RWPE1 (cell line): Measurements from ENCODE around the gene LRRC2.
"Not testable (repeated sequence)": the region's sequence is repeated elsewhere in the genome, so short reads cannot be mapped to it uniquely, and the experiment has no call there.

Experiments
- CTCF ChIA-PET: fragments of 350-600 bp; sonication (Branson Sonifier 250); formaldehyde crosslinking; extraction: SDS; loops from one replicate; lab custom pipeline; 2021; lab: Yijun Ruan, JAX
- POLR2A ChIA-PET: fragments of 400-600 bp; formaldehyde crosslinking; extraction: SDS; loops from one replicate; lab custom pipeline; 2020; ENCODE audit warnings: antibody characterized with exemption; ENCODE audit not compliant: low non-redundant PET; lab: Yijun Ruan, JAX
- DNase-seq: peaks from one replicate; pipeline ENCODE4 v3.0.0; 2012; ENCODE audit warnings: low spot score
- H3K27ac ChIP-seq: fragments of 450-650 bp; 2 replicates; pipeline ENCODE4 v1.5.1; 2017
- TF ChIP-seq, protein P1 (sequence below): fragments of 450-650 bp; conservative IDR thresholded peaks from 2 replicates; pipeline ENCODE4 v1.5.1; 2017; ENCODE audit warnings: low read depth, mild to moderate bottlenecking

LRRC2 gene

DNA sequence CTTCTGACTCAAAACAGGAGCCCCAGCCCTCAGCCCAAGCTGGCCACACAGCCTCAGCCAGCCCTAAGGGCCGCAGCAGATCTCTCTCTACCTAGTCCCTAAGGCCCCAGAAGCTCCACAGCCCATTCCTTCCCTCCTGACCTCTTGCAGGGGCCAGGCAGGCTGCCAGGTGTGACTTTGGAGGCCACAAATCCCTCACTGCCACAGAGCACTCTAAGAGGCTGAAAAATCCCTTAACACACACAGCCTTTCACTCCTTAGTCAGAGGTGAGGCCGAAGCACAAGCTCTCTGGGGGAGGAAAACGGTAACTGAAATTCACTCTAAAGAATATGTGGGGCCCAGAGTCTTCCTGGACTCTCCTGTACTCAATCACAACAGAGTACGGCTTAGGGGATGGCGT is 23.3 kb downstream of the LRRC2 start:
- no peak overlapping the region for H3K27ac ChIP-seq
- TF ChIP-seq, protein P1, sequence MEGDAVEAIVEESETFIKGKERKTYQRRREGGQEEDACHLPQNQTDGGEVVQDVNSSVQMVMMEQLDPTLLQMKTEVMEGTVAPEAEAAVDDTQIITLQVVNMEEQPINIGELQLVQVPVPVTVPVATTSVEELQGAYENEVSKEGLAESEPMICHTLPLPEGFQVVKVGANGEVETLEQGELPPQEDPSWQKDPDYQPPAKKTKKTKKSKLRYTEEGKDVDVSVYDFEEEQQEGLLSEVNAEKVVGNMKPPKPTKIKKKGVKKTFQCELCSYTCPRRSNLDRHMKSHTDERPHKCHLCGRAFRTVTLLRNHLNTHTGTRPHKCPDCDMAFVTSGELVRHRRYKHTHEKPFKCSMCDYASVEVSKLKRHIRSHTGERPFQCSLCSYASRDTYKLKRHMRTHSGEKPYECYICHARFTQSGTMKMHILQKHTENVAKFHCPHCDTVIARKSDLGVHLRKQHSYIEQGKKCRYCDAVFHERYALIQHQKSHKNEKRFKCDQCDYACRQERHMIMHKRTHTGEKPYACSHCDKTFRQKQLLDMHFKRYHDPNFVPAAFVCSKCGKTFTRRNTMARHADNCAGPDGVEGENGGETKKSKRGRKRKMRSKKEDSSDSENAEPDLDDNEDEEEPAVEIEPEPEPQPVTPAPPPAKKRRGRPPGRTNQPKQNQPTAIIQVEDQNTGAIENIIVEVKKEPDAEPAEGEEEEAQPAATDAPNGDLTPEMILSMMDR, result no peak
- CTCF ChIA-PET, result interaction anchor here (0.6 kb wide), 1 partner anchor 148 kb away, joined by 4 read pairs; no protein-coding TSS in a partner anchor
- no peak for DNase-seq
- POLR2A ChIA-PET, result no interaction called here

DNA sequence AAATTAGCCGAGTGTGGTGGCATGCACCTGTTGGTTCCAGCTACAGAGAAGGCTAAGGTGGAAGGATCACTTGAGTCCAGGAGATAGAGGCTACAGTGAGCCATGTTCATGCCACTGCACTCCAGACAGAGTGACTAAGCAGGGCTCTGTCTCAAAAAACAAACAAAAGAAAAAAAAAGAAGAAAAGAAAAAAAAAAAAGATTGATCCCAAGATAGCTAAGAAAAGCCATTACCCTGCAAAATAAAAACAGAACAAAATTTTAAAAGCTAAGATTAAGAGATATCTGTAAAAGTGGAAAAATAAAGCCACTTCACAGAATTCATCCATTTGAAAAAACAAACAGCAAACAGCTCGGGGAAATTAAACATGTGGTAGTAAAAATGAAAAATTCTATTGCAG is 23.8 kb downstream of the LRRC2 start:
- TF ChIP-seq, protein P1, result no peak
- ChIA-PET POLR2A (no interaction called here), CTCF (interaction anchor here (0.6 kb wide), 1 partner anchor 148 kb away, joined by 4 read pairs; no protein-coding TSS in a partner anchor)
- H3K27ac ChIP-seq, result no peak overlapping the region
- no peak for DNase-seq

DNA sequence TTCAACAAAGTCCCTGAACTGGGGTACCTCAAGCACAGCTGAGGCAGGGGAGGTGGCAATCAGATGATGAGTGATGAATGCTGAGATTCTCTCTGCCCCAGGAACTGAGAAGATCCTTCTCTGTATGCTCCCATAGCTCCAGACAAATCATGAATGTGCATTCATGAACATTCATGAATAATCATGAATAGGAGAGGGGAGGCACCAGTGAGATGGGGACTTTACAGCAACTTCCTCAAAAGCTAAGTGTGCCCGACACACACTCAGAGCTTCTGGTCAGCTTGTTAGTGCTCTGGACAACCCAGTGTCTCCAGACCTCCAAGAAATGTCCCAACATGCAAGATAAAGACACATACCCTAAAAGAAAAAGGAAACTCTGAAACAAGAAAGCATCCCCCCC is 24.3 kb downstream of the LRRC2 start:
- H3K27ac ChIP-seq, result no peak overlapping the region
- ChIA-PET CTCF (interaction anchor here (0.6 kb wide), 1 partner anchor 149 kb away, joined by 4 read pairs; no protein-coding TSS in a partner anchor), POLR2A (no interaction called here)
- no peak for DNase-seq
- TF ChIP-seq, protein P1, result no peak

DNA sequence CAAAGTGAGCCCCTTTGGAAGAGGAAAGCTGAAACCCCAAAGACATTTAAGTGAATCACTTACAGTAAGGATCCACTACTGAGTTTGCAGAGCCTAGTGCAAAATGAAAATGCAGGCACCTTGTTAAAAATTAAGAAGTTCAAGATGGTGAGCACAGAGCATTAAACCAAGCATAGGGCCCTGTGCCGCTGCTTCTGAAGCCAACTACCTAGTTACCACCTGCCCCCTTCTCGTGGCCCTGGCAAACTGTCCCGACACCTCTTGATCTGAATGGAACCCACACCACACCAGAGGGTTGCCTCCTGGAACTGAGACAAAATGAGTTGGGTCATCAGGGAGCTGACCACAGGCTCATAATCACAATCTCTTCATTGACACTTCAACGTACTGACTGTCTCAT is 25.6 kb downstream of the LRRC2 start:
- POLR2A ChIA-PET, result no interaction called here
- CTCF ChIA-PET, result interaction anchor here (0.6 kb wide), 1 partner anchor 364 kb away, joined by 4 read pairs; no protein-coding TSS in a partner anchor

DNA sequence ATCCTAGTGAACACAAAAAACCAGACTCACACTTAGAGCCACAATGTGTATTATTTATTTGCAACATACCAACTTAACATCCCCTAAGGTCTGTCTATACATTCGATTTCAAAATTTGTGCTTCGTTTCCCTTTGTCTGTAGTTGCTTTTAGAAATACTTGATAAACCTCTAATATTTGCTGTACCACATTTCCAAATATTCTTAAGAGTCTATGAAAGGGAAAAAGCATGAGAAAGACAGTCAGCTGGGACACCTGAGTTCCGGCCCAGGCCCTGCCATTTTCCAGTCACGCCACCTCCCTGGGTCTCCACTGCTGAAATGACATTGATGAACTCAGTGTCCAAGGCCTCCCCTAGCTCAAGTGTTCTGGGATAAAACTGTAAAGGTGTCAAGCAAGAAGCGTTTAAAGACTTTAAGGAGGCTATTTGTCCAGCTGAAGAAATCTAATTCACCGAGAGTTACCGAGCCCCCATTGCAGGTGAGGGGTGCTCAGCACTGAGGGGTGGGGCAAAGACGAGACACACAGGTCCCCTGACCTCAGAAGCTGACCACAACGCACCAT is 26.6 kb downstream of the LRRC2 start:
- TF ChIP-seq, protein P1, result no peak
- ChIA-PET CTCF (interaction anchor here (0.6 kb wide), 1 partner anchor 725 kb away, joined by 3 read pairs; no protein-coding TSS in a partner anchor), POLR2A (no interaction called here)
- no peak for DNase-seq
- no peak overlapping the region for H3K27ac ChIP-seq

More for the DNA sequence above, 25.6 kb downstream of the LRRC2 start:
- TF ChIP-seq, protein P1, result no peak
- DNase-seq, result no peak
- no peak overlapping the region for H3K27ac ChIP-seq

DNA sequence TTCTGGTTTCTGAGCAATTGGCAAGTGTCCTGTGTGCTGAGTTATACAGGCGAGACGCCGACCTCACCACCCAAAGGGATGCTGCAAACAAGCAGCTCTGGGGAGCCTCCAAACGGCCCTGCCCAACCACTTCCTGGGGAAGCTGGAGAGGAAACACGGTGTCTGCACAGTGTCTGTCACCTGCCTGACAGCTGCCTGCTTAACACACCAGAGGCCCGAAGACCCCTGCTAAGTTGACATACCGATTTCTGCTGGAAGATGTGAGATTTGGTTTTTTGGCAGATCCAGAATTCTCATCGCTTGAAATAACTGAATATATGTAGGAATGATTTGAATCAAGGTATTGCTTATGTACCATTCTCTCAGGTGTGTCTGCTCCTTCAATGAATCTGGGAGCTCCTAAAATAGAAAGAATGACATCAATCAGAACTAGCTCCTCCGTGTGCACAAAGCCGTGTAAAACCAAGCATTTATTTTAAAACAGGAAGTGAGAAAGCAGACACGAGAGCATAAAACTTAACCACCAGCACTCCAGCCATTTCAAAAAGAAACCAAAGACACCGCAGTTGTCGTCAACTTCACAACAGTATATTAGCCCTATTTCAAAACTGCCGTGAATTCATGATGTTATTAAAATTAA is 27.2 kb downstream of the LRRC2 start:
- ChIA-PET POLR2A (no interaction called here), CTCF (no interaction called here)
- TF ChIP-seq, protein P1, result no peak
- no peak for DNase-seq
- H3K27ac ChIP-seq, result no peak overlapping the region

DNA sequence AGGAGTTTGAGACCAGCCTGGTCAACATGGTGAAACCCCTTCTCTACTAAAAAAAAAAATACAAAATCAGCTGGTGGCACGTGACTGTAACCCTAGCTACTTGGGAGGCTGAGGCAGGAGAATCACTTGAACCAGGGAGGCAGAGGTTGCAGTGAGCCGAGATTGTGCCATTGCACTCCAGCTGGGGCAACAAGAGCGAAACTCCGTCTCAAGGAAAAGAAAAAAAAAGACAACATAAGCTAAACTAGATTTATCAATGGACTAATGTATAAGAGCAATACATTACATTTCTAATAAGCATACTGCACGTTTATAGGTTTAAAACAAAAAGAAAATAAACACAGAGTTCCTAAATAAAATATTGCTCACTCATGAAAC is 27.7 kb downstream of the LRRC2 start:
- POLR2A ChIA-PET, DNase-seq, H3K27ac ChIP-seq, CTCF ChIA-PET: not testable (repeated sequence)
